Activated CD4-positive, alpha-beta T cell treated with anti-CD3 and anti-CD28 coated beads, Interleukin-2, amount 50 U/mL, for 4 hours (primary cell): ENCODE results near the gene PNKP.

Source experiments
- DNase-seq, 2 experiments: peaks; one replicate each; pipeline ENCODE4 v3.0.0-alpha.2; 2020

Gene PNKP

DNA sequence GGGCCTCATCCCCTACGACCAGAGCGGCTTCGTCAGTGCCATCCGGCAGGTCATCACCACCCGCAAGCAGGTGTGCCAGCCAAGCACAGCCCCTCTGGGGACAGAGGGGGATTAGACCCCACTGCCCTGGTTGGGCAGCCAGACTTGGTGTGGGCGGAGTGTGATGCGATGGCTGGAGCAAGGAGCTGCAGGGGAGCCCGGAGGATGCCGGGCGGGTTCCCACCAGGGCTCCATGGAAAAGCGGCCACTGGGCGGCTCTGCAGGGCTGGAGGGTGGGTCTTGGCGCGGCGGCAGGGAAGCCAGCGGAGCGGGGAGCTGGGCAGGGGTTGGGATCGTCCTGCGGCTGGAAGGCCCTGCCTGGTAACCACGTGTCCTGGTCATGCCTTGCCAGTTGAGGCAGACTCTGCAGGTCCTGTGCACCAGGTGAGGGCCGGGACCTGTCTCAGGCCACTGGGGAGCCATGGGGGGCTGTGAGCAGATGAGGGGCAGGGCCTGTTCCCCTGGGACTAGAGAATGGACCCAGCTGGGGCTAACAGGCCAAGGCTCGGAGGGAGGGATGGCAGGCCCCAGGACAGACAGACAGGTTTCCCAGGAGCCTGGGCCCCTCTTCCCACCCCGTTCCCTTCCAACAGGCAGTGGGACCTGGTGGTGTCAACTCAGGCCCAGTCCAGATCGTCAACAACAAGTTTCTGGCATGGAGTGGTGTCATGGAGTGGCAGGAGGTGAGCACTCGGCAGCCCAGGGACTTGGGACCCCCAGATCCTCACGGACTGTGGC lies 10.1 kb downstream of the PNKP start:
- DNase-seq: no peak

DNA sequence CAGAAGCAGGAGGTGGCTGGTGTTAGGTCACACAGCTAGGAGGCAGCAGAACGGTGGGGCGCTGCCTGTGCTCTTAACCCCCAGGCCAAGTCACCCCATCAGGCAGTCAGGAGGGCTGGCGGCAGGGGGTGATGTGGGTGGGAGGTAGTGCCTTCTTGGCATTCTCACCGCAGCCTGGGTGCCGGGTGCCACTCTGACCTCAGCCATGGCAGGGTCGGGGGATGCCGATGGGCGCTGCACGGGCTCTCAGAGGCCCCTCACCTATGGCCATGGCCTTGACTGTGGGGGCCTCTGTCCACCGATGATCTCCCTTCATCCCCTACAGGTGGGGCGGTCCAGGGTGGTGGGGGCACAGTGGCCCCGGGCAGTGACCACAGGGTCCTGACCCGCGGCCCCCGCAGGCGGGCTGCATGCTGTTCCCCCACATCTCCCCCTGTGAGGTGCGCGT lies 10.8 kb downstream of the PNKP start:
- no peak for DNase-seq

DNA sequence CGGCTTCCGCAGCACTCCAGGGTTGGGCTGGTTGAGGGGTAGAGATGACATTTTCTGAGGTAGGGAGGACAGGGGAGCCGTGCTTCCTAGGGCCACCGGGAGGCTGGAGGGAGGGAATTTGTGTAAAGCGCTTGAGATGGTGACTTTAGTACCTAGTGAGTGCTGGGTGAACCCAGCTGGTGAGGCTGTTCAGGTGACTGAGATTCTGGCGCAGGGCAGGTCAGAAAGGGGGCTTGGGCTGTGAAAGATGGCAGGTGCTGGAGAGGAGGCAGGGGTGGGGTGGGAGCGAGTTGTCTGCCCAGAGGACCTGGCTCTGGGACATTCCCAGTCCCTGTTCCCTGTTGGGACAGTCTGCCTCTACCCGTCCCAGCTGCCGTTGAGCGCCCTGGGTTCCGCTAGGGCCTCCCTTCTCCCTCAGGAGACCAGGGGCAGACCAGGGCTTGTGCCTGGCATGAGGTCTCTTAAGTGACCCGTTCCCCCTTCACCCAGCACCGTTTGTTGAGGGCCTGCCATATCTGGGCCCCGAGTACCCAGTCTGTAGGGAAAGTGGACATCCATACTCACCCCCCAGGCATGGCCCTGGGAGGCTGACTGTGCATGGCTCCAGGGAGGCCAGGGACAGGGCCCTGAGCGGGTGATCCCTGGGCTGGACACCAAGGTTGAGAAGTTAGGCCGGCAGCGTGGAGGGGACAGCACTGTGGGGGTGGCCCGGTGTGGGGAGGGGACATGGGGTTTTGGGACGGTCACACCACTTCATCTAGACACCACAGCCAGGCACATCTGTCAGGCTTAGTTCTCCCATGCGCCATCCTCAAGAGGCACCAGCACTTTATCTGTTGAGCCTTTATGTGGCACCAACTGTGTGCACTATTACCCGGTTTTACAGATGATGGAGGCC lies 11.5 kb downstream of the PNKP start:
- no peak for DNase-seq

DNA sequence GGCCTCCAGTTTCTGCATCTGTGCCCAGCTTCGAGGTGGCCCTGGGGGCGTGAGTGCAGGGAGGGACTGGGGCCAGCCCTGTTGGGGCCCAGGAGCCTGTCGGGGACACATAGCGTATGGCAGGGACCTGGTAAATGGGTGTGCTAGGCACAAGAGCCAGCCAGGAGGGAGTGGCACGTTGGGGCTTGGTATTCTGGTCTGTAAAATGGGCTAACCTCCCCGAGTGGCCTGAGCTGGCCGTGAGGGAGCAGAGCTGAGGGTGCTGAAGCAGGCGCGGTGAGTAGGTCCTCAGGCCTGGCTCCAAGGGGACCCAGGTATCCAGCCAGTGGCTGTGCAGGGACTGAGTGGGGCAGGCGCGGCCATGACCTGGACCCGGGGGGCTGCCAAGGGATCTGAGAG lies 12.1 kb downstream of the PNKP start:
- no peak for DNase-seq

DNA sequence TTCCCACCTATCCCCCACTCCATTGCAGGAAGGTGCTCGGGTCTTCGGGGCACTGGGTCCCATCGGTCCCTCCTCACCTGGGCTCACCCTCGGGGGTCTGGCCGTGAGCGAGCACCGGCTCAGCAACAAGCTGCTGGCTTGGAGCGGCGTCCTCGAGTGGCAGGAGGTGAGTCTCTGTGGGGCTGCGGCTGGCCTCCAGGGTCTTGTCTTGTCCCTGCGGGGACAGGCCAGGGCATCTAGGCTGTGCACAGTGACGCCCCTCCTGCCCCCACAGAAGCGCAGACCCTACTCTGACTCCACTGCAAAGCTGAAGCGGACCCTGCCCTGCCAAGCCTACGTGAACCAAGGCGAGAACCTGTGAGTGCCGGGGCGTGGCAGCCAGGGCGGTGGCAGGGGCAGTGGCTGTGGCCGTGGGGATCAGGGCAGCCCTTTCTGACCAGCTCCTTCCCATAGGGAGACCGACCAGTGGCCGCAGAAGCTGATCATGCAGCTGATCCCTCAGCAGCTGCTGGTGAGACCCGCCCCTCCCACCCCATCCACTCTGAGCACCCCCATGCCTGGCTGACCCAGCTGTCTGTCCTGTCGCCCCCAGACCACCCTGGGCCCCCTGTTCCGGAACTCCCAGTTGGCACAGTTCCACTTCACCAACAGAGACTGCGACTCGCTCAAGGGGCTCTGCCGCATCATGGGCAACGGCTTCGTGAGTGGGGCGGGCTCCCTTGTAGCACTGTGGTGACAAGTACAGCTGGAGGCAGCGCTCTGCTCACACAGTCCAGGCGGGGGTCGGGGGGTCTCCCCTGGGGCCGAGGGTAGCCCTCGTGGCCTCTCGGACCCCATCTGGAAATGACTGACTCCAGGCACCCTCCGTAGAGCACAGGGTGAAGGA lies 12.8 kb downstream of the PNKP start:
- DNase-seq: no peak

DNA sequence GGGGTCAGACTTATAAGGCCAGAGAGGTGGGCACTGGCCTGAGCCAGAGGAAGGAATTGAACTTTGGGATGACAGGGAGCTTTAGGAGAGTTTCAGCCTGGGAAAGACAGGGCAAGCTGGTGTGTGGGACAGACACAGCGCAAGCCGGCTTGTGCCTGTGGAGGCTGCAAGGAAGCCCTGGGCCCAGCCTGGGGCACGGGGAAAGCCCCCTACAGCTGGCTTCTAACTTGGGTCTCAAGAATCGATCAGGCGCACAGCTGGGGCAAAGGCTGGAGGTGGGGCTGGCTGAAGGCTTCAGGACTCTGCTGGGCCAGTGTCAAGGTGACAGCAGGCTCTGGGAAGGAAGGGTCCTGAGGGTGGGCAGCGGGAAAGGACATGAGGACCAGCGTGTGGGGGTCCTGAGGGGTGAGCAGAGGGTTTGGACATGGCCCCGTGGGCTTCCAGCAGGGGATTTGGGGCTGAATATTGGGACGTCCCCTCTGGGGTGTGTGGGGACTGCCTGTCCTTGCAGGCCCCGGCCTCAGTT lies 13.5 kb downstream of the PNKP start:
- no peak for DNase-seq

DNA sequence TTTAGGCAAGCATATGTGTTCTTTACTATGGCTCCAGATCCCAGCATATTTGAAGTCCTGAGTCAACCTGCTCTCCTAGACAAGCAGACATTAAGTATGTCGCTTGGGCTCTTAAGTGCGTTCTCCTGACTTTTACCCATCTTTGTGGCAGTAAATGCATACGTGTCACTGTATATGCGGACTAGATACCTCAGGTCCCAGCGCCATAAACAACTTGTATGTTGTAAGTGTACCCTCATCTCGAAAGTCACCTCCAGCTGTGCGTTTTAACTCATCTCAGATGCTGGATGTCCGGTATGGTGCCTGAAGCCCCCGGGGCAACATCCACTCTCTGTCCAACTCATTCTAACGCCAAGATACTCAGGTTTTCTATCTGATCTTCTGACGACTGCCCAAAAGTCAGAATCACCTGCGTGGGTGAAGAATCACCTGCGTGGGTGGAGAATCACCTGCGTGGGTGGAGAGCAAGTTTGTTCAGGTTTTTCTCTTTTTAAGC lies 14.7 kb downstream of the PNKP start:
- no peak for DNase-seq

DNA sequence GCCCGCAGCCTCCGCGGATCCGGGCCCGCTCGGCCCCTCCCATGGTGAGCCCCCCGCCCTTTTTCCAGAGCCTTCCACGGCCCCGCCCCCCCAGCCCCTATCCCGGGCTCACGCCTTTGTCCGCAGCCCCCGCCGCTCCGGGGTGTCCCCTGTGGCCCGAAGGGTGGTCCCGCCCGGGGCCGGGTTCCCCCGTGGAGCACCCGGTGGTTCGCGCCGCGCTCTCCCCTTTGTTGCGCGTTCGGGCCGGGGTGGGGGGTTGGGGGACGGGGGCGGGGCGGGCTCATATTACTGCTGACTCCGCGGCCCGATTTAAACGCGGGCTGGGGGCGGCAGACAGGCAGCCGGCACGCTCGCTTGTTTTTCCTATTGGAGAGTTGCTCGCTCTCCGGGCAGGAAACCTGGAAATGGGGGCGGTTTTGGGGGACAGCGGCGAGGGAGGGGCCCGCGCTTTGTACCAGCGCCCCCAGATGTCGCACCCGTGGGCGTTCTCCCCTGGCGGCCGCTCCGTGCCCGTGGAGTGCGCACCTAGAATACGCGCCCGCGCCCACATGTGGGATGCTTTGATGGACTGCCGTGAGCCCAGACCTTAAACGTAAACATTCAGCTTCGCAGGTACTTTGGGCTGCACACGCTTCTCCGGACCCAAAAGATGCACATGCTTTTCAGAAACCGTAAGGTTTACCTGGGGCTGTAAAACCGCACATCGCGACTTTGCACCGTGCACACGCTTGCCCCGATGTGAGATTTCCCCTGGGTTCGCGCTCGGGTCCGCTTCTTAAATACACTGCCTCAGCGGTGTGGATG lies 15.7 kb downstream of the PNKP start:
- peak; percentile 19 to 33 for DNase-seq

DNA sequence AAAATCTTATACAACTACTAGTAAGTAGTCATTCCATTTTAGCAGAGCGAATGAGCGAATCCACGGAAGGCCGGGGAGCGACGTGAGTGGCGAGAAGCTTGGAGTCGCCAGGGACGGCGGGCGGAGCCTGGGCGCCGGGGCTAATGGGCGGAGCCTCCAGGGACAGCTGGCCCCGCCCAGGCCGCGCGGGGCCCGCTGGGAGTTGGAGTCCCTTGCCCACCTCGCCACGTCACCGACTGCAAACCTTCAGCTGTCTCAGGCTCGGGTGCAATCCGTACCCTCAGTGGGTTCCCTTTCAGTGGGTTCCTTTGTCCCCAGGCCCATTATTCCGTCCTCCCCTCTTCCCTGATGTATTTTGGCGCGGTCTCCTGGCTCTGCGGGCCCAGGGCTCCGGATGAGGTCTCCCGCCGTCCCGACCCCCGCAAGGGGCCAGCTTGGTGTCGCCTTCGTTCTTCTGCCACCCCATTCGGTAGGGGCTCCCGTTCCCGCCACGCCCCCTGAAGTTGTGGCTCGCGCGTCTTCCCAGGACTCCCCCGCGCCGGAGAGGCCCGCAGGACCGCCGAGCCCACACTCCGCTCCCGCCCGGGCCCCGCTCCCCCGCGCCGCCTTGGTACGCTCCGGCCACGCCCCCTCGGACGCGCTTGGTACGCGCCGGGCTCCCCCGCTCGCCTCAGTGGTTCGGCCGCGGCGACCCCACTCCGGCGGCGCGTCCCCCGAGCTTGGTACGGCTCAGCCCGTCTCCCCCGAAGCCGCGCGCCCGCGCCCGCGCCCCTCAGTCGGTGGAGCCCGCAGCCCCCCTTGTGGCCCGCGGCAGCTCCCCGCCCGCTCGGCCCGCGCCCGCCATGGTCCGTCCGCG lies 16.7 kb downstream of the PNKP start, which contains the start of gene PTOV1:
TSS of gene PTOV1 (plus strand) at position 673 of the 856 bp plus-strand sequence.
- DNase-seq: peak; percentile 80 to 81

DNA sequence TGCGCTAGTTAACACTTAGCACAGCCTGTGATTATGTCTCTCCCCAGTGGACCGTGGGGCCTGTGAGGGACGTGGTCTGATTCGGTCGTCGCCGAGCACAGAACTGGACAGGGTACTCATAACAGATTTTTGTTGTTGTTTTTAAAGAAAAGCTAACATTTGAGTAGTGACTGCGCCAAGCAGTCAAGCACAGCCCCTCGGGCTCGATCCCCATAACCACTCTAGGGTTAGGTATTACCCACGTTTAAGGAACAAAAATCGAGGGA lies 17.2 kb downstream of the PNKP start:
- DNase-seq: no peak

DNA sequence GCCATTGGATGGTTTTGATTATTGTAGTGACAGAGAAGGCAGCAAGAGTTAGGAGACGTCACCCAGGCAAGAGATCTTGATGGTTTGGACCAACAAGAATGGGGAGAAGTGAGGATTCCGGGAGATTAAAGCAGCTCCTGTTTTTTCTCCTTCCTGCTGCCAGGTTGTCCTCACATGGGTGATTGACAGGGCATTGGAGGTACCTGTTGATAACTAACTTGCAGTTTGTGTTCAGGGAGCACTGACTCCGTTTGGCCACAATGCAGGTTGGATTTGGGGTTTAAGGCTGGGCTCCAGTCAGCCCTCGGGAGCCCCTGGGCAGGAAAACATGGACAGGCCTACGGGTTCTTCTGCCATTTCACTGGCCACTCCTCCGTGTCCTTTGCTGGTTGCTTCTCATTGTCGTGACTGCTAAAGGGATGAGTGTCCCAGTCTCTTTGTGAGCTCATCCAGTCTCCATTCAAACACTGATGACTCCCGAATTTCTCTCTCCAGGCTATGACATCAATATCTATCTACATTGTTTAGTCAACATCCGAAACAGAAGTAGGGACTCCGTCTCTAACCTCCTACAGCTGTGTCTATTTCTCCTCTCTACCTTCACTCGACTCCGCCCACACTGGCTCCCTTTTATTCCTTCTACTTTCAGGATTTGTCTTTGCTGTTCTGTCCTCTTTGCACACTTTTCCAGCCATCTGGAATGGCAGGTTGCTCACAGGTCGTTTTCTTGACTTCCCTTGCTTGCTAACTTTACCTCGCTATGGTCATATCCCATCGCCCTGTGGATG lies 17.7 kb downstream of the PNKP start:
- DNase-seq: no peak

DNA sequence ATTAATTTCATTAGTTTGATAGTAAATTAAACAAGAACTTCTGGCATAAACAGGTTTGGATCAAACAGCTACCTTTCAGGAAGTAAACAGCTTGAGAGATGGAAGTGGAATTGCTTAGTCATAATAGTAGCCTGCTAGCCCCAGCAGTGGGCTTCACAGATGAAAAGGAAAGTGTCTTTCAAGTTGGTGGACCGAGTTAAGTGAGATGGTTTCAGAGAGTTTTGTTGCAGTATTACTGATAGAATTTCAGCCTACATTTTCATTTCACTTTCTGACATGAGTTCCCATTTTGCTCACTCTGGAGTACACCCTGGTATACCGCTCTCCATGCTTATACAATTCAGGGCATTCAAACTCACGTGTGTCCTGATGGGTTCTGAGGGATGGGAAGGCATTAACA lies 18.4 kb downstream of the PNKP start:
- no peak for DNase-seq

DNA sequence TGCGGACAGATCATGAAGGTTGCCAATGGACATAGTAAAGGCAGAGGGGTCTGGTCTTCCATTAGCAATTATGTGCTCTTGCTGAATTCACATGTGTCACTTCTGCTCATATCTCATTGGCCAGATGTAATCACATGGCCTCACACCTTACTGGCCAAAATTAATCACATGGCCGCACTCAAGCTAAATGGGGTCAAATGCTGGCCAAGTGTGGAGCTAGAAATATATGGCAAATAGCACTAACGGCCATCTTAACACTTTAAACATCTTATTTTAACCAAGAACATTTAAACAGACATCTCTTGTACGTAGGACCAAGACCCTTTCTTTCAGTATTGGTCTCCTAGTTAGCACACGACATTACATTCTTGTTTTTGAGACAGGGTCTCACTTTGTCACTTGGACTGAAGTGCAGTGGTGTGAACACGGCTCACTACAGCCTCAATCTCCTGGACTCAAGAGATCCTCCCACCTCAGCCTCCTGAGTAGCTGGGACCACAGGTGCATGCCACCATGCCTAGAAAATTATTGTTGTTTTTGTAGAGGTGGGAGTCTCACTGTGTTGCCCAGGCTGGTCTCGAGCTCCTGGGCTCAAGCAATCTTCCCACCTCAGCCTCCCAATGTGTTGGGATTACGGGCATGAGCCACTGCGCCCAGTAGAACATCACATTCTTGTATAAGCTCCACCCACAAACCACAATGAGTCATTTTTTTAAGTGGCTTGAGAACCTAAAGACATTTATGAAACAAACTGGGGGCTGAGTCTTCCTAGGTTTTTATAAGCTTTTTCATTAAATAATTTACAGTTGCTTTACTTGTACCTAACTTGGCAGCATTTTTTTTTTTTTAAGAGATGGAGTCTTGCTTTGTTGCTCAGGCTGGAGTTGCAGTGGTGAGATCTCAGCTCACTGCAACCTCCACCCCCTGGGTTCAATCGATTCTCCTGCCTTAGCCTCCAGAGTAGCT lies 19.4 kb downstream of the PNKP start:
- no peak for DNase-seq

DNA sequence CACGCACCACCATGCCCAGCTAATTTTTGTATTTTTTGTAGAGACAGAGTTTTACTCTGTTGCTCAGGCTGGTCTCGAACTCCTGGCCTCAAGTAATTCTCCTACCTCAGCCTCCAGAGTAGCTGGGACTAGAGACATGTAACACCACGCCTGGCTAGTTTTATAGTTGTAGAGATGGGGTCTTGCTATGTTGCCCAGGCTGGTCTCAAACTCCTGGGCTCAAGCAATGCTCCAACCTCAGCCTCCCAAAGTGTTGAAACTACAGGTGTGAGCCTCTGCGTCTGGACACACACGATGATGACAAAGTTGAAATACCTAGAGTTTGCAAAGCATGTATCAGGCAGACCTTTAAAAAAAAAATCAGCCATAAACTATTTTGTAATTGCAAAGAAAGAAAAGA lies 21.0 kb downstream of the PNKP start:
- DNase-seq: no peak

DNA sequence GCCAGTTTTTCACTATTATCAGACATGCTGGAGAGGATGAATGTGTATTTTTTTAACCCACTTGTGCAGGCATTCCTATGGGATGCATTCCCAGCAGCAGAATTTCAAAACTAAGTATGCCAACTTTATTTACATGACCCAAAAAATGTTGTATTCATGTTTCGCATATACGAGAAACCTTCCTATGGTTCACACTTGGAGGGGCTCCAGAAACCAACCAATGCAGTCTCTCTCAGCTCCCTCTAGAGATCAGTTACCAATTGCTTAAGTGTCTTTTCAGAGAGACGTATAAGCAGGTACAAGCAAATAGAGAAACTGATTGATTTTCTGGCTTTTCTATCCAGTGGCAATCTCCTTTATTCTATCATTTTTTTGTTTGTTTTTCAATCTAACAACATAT lies 22.0 kb downstream of the PNKP start:
- DNase-seq: no peak

DNA sequence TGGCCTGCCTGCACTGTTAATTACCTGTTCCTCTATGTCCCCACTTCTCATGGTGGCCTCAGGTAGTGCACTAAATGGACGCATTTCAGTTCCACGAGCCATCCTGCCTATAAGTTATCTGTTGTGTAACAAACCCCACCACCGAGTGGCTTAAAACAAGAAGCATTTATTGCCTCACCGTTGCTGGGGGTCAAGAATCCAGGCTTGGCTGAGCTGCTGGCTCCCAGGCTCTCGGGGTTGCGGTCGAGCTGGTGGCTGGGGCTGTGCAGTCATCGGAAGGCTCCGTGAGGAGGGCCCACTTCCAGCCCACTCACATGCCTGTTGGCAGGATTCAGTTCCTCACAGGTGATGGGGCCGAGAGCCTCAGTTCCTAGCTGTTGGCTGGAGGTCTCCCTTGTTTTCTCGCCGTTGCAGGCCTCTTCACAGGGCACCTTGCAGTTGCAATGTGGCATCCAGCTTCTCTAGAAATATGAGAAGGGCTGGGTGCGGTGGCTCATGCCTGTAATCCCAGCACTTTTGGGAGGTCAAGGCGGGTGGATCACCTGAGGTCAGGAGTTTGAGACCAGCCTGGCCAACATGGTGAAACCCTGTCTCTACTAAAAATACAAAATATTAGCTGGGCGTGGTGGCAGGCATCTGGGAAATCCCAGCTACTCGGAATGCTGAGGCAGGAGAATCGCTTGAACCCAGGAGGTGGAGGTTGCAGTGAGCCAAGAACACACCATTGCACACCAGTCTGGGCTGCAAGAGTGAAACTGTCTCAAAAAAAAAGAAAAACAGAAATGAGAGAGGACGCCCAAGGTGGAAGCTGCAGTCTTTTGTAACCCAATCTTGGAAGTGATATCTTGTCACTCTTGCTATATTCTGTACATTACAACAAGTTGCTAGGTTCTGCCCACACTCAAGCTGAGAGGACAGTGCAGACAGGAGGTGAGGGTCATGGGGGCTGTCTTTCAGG lies 23.0 kb downstream of the PNKP start:
- no peak for DNase-seq

DNA sequence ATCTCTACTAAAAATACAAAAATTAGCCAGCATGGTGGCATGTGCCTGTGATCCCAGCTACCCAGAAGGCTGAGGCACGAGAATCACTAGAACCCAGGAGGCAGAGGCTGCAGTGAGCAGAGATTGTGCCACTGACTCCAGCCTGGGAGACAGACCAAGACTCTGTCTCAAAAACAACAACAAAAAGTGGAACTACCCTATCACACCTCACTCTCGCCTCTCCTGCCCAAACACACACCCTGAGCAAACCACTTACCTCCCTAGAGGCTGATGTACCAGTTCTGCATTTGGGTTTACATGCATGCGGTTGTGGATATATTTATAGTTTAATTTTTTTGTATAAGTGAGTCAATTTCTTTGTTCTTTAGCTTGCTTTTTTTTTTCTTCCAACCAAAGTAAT lies 24.1 kb downstream of the PNKP start:
- DNase-seq: no peak
